NCI-H2196 (cell line): ENCODE measurements around the gene CCNL2.
"Not testable (repeated sequence)": the region's sequence is repeated elsewhere in the genome, so short reads cannot be mapped to it uniquely, and the experiment has no call there.

ENCODE experiments used
- DNase-seq: peaks from one replicate; lab custom pipeline; 2025; ENCODE audit not compliant: unreplicated experiment; lab: John Stamatoyannopoulos, UW

CCNL2 gene

DNA sequence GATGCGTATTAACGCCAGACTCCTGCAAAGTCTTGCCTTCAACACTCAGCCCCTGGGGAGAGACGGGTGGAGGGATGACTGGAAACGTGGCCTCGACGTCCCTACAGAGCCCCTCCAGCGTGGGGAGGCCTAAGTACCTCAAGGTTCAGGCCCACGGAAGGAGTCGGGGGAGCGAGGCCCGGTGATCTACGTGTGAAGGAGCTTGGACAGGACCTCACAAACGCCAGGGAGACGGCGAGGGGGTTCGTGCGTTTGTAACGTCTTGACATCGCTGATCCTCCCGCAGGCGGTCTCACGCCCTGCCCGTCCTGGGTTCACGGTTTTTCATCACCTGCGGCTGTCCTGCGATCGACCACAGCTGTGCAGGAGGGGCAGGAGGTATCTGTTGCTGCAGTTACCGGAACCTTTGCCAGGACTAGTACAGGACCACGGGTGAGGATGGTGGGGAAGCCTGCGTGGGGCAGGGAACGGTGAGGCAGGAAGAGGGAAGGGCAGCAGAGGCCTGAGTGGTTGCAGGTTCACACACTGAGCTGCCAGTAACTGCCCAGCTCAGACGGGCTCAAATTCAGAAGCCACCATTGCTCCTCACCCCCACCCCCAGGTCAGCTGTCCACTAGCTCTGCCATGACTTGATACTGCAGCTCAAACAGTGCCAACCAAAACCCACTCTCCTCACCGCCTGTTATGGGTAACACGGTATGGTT lies 889 bp upstream of the CCNL2 start:
- DNase-seq = no peak

DNA sequence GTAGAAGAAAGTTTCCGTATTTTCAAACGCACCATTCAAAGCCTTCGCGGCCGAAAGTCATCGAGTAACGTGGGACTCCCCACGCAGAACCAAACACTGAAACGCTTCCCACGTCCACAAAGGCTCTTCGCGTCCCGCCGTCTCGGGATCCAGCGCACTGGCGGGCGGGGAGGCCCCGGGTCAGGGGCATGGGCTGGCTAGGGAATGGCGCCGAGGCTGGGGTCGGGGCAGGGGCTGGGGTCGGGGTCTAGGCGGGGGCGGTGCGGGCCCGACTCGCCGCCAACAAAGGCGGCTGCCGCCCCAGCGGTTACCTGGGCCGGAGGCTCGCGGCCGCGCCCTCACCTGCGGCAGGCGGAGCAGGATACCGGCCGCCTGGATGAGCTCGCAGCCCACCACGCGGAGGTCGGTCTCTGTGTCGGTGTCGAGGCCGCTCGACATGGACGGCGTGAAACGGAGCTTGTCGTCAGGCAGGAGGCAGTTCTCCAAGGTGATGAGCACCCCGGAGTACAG lies 403 bp downstream of the CCNL2 start:
- DNase-seq = no peak

DNA sequence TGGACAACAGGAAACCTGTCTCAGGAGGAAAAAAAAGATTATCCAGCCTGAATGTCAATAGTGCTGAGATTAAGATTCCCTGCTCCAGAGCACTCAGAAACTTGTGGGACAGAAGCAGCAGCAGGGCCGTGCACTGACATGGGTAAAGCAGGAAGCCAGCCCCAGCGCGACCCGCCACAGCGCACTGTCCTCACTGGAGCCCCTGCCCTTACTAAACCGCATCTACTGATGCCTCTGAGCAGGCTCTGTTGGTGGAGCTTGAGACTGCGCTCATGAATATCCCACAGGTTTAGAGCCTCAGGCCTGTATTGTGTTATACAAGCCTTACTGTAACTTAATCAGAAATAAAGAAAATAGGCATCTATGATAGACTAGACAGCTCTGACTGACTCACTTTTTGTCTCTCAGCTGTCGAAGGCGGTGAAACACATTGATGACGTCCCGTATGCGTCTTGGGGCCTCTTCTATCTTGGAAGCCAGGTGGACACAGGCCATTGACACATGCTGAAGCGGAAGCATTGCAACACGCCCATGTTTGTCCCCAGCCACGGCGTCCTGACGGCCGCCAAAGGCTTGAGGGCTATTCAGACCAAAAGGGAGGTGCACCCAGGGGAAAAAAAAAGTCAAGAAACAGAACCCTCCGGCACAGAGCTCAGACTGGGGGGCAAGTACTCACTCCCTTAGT lies 1.2 kb downstream of the CCNL2 start:
- no peak for DNase-seq

DNA sequence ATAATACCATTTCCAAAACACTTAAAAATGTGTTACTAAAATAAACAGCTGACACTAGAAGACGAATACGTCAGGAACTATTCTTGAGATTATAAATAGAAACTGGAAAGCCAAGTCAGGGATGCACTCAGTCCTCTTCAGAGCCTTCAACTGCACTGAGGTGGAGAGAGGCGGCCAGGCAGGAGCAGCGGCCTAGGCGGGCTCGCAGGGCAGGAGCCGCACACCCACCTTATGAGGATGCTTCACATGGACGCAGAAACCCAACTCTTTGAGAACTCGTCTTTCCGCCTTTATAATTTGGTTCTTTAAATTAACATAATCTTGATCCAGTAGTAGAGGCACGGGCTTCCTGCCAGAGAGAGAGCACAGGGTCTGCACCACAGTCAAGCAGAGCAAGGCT lies 4.0 kb downstream of the CCNL2 start:
- DNase-seq = no peak

DNA sequence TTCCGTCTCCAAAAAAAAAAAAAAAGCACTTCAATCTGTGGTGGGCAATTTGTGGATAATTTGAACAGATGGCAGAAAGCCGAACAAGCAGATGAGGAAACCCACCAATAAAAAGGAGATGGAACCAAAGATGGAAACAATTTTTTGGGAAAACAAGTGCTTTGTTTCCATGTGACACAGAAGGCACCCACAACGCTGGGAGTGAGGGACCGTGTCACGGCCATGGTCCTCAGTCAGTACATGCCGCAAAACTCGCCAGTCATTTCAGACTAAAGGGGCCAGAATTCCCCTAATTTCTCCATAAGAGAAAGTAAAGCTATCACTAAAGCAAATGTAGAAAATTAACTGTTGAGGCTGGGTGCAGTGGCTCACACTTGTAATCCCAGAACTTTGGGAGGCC lies 5.0 kb downstream of the CCNL2 start:
- no peak for DNase-seq

DNA sequence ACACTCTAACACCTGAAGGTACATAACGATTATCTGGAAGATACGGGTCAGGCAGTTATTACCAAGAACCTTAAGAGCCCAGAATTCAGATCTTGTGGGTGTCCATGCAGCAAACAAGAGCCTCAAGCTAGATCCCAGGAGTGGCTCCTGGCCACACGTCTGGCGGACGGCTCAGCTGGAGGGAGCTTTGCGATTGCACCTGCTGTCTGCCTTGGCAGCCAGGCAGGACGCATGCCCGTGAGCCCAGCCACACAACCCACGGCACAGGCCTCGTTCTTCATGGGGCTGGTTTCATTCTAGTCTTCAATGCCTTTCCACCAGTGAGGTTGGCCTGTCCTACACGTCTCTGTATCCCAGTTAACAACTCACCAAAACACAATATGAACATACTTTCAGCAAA lies 5.7 kb downstream of the CCNL2 start:
- no peak for DNase-seq

DNA sequence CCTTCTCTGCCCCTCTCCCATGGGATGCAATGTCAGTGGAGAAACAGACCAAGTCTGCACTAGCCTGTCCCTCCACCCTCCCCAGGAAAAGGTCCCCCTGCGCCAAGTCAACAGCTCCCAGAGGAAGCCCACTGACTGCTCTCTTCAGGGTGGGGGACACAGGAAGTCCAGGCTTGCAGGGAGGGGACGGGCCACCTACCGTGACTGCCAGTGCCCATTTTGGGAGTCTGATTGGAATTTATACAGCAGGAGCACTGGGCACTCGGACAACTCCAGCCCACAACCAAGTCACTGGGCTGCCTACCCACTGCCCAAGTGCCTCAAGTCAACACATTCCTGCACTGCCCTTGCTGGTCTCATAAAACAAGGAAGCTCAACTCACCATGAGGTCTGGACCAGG lies 6.1 kb downstream of the CCNL2 start:
- DNase-seq = no peak

DNA sequence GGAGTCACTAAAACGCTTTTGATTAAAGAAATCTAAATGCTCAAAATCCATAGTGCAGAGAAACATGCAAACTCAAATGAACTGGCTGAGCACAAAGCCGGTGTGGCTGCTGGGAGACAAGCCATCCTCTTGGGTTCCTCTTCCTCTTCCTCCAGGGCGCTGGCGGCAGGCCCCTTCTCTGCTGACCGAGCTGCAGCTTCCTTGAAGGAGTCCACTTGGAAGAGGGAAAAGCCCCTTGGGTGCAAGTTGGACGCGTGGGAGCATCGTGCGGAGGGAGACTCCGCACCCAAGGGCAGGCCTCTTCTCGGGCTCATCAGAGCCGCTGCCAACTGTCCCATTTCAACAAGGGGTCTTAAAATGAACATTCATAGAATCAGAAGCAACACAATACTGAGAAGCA lies 7.9 kb downstream of the CCNL2 start:
- DNase-seq = no peak

DNA sequence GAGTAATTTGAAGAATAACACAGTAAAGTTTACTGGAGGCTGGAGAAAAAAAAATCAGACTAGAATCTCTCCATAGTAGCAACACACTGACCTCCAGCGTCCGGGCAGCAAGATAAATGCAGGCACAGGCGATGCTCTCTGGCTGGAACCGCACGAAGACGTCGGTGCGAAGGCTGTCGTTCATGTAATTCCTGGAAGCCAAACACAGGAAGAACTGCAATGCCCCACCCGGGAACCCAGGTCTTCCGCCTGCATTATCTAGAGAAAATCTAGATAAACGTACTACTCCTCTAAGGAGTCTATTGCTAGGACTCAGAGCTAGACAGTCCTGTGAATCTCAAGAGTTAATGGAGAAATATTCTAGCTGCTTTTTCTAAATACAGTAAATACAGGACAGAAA lies 8.5 kb downstream of the CCNL2 start:
- DNase-seq = no peak

DNA sequence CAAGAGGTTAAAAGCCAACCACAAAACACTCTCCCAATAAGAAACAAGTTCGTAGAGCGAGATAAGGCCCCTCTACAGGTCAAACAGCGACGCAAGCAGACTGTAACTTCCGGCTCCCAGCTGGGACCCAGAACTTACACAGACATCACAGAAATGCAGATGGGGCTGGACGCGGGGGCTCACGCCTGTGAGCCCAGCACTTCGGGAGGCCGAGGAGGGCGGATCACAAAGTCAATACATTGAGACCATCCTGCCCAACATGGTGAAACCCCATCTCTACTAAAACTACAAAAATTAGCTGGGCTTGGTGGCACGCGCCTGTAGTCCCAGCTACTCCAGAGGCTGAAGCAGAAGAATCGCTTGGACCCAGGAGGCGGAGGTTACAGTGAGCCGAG lies 11.1 kb downstream of the CCNL2 start:
- no peak for DNase-seq

DNA sequence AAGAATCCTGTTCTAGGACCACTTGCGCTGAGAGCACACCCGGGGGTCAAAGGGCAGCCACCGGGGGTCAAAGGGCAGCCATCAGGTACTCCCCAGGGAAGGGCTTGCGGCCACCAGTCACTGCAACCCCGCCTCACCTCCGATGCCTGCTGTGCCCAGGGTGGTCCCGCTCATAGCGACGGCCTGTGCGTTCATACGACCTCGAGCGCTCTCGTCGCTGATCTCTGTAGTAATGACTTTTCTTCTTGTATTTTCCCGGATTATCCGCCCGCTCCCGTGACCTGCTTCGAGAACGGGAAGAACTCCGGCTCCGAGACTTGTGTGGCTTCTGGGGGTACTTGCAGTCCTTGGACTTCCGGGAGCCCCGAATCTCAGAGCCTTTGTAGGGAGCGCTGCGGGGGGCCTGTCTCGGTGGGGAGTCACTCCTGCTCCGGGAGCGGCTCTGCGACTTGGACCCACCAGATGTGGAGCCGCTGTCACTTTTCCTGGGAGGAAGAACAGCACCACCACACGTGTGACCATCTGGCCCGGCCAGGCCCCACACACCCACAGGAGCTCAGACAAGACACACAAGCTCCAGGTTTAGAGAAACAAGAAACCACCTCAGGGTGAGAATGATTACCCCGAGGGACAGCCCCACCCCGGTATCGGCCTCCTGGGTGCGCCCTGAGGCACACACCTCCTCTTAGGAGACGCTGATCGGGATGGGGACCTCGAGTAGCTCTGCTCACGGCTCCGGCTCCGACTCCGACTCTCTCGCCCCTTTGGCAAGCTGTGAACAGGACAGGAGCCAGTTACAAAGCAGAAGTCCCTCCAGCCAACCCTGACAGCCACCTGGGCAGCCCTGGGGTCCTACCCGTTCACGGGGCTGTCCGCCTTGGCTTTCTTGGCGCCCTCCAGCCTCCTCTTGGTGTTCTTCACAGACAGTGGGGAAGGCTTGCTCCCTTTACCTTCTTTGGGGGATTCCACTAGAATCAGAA lies 11.7 kb downstream of the CCNL2 start:
- no peak for DNase-seq

DNA sequence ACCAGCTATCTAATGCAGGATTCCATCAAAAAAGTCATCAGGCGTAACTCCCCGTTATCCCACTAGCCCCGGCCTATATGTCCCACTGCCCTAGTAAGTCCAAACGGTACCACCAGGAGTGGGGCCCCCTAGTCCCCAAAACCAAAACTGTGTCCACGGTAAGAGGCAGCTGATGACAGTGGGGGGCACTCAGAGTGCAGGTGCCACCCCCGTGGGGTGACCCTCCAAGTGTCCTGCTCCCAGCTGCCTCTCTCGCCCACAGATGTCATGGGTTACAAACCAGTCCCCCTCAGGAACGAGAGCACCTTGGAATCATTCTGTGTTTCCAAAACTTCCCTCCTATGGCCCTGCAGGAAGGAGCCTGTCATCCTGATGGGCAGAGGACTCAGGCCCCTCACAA lies 13.2 kb downstream of the CCNL2 start:
- DNase-seq = no peak

DNA sequence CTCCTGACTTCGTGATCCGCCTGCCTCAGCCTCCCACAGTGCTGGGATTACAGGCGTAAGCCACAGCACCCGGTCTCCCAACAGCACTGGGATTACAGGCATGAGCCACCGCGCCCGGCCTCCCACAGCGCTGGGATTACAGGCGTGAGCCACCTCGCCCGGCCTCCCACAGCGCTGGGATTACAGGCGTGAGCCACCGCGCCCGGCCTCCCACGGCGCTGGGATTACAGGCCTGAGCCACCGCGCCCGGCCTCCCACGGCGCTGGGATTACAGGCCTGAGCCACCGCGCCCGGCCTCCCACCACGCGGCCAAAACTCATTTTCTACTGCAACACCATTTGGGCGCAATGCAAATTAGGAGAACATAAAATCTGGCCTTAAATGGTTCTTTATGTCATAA lies 13.8 kb downstream of the CCNL2 start:
- DNase-seq = not testable (repeated sequence)

DNA sequence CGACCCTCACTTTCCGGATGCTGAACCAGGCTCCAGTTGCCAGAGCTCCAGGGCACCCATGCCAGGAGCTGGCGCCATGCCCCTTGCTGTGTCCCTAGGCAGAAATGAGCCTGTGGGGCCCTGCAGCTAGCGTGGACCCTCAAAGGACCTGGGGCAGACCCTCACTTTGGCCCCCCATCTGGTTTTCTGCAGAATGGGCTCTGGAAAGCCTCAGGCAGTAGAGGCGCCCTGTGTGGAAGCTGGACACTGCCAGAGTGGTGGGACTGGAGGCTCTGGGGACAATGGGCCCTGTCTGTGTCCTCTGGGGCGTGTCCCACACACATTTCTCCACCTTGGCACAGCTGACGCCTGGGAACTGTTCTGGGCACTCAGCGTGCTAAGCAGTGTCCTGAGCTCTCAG lies 17.8 kb downstream of the CCNL2 start:
- no peak for DNase-seq

DNA sequence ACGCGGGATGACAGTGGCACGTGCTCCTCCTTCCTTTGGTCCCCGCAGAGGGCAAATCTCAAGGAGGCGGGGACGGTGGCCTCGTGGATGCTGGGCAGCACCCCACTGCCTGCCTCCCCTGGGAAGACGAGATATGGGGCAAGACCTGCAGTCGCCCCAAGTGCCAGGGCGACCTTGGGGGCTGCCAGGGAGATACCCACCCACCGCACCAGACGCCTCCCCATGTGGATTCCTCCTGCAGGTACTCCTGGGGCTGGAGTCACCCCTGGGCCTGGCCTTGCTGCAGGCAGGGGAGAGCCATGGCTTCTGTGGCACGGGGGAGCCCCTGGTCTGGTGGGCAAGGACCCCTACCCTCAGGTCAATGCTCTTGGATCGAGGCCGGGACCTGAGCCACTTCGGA lies 18.3 kb downstream of the CCNL2 start:
- DNase-seq = no peak

DNA sequence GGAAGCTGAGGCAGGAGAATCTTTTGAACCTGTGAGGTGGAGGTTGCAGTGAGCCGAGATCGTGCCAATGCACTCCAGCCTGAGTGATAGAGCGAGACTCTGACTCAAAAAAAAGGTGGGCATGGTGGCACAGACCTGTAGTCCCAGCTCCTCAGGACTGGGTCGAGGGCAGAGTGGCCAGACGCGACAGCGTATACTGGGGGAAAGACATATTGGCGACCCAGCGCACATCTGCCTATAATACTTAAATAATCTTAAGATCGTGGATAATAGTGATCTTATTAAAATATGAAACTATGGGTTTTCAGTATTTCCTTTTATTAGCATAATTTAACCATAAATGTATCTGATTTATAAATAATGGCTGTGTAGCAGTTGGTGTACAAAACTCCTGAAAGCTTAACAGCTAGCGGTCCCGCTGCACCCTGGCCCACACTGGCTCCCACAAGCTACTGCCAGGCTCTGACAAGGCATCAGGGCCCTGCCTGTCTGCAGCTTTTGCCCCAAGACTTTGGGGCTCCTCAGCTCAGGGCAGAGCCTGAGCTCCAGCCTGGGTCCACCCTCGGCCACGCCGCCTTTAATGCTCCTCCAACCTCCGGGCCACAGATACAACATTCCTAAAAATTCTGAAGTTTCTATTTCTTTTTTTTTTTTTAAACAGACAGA lies 21.5 kb downstream of the CCNL2 start:
- DNase-seq = no peak

DNA sequence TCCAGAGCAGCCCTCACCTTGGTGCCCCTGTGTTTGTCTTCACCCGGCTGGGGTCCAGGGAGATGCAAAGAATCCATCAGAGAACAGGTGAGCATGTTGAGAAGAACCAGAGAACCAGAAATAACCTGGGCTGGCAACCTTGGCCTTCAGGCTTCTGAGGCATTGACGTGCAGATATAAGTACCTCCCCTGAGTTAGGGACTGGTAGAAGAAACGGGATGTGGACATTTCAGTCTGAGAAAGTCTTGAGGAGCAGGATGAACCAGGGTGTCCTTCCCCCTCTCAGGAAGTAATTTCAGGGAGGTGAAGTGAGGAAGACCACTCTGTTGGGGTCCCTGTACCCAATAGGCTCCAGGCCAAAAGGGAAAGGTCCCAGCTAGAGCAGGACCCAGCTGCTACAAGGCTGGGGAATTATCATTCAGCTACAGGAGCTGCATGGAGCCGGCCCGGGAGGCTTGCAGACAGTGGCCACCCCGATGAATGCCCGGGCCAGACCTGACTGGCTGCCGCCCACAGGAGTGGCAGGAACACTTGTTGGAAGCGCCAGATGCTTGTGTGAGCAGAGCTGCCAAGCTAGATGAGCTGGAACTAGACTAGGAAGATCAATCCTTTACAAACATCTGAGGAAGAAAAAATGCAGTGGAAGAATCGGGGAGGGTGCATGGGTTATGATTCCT lies 22.4 kb downstream of the CCNL2 start:
- no peak for DNase-seq

DNA sequence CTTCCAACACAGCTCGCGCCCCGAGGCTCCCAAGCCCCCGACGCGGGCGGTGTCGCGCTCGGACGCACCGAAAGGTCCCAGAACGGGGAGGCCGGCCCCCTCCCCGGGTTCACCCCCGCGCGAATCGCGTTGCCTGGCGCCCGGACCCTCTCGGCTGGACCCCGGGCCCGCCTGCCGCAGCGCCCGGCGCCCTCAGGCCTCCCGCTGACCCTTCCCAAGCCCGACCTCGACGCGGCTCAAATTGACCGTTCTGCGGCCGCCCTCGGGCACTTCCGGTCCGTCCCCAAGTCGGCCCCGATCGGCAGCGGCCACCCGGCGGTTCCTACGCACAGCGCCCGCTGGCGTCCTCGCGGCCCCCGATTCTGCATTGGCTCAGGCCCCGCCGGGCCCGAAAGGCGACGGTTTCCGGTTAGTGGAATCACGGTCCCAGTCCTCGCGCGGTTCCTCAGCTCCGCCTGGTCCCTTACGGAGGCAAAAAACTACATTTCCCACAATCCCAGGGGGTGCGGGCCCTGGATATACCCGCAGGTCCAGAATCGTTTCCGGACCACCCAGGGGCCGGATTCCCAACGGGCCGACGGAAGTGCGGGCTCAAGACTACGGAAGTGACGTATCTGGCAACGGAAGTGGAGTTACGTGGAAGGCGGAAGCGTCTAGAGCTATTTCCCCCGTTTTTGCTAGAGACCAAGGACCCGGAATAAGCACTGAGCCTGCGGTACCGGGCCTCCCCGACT lies 24.0 kb downstream of the CCNL2 start, which contains the start of gene AURKAIP1:
Gene AURKAIP1 (minus strand): TSS at position 279 of the 734 bp plus-strand sequence. CDS start 451 bp downstream, outside the sequence.
- peak; percentile 100 for DNase-seq

DNA sequence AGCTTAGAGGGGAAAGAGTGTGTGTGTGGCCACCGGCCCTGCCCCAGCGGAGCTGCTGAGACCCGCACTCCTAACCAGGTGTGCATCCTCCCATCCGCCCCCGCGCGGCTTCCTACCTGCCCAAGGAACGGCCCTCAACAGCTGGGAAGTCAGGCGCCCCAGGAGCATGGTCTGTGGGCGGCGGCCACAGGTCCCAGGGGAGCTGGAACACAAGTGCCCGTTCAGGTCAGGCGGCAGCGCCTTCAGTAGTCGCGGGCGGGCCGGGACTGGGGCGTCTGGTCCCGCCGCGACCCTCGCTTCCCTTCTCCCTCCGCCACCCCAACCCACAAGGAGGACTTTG lies 24.6 kb downstream of the CCNL2 start:
- DNase-seq = no peak
